Peyer's patch (tissue), 4 donors: ENCODE results near the gene HSPA14. TPM values are rescaled to one million over a fixed set of nuclear protein-coding genes. Genes with fewer than 3 reads are reported as not detected.

ENCODE experiments used
- DNase-seq, 3 donors: peaks; one replicate each; pipeline ENCODE4 v3.0.0-alpha.2; 2017 to 2019
- H3K27ac ChIP-seq, 4 donors: fragments of 200-600 bp; sonication (generic); one replicate each; pipeline ENCODE4 v1.5.1; 2016 to 2019
- H3K27me3 ChIP-seq, 2 donors: fragments of 200-600 bp; sonication (generic); one replicate each; pipeline ENCODE4 v1.5.1; 2019
- H3K36me3 ChIP-seq, 3 donors: fragments of 200-600 bp; sonication (generic); one replicate each; pipeline ENCODE4 v1.5.1; 2016 to 2019
- H3K4me1 ChIP-seq, 4 donors: fragments of 200-600 bp; sonication (generic); one replicate each; pipeline ENCODE4 v1.5.1; 2016 to 2019
- H3K4me3 ChIP-seq, 4 donors: fragments of 200-600 bp; sonication (generic); 1 replicate in 3 of 4; 2 replicates in 1 of 4; pipeline ENCODE4 v1.5.1; 2016 to 2019; ENCODE audit warnings: mild to moderate bottlenecking in 1 of 4
- H3K9me3 ChIP-seq, 4 donors: fragments of 200-600 bp; sonication (generic); one replicate each; pipeline ENCODE4 v1.5.1; 2016 to 2019; ENCODE audit warnings: mild to moderate bottlenecking in 1 of 4
- CTCF ChIP-seq, 6 experiments: fragments of 450-650 bp in 4 of 6; fragments of 200-600 bp in 2 of 6; sonication (generic) in 1 of 6; IDR thresholded peaks; one replicate each; pipeline ENCODE4 v1.5.1; 2017 to 2019; ENCODE audit warnings: antibody characterized with exemption in 6 of 6, mild to moderate bottlenecking in 3 of 6, moderate library complexity in 1 of 6
- POLR2A ChIP-seq, 2 donors: fragments of 450-650 bp; IDR thresholded peaks; one replicate each; pipeline ENCODE4 v1.5.1; 2017; ENCODE audit warnings: antibody characterized with exemption in 2 of 2, mild to moderate bottlenecking in 2 of 2, moderate library complexity in 2 of 2
- total RNA-seq, 4 donors: library from RNA; depleted of rRNA; stranded (reverse); fragments of >200 nt; gene quantifications; one replicate each; pipeline ENCODE4 v1.1.0, GENCODE V29; 2016

Gene HSPA14
- total RNA-seq, 4 donors from 2014 or later = 11.4 to 20.6 (median 12.0) TPM

DNA sequence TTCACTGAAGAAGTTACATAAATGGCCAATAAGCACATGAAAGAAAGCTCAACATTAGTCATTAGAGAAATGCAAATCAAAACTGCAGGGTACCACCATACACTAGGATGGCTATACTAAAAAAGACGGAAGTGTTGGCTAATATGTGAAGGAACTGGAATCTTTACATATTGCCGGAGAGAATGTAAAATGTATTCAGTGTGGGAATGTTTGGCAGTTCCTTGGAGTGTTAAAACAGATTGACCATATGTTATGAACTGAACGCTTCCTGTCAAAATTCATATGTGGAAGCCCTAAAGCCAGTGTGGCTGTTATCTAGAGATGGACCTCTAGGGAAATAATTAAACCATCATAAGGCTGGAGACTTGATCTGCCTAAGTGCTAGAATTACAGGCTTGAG lies 73.7 kb downstream of the HSPA14 start:
- H3K4me3 ChIP-seq = no peak overlapping the region
- no peak overlapping the region for H3K27ac ChIP-seq
- no peaks in the 10 kb centered on the region for H3K4me1 ChIP-seq
- H3K36me3 ChIP-seq = peaks cover 0 to 71% (median 0%) of the 10 kb centered on the region in 3 donors
- TF ChIP-seq POLR2A (IDR thresholded peaks at IDR 0.05) = no peak
- TF ChIP-seq CTCF (IDR thresholded peaks at IDR 0.05) = no peak
- no peak for DNase-seq
- peaks cover 0 to 3% (median 1%) of the 10 kb centered on the region in 4 donors for H3K9me3 ChIP-seq
- H3K27me3 ChIP-seq = no peaks in the 10 kb centered on the region

GRCh38 chr10:14916600-14916999 lies 78.5 kb downstream of the HSPA14 start:
- Histone ChIP-seq H3K27ac (no peak overlapping the region), H3K4me1 (no peaks in the 10 kb centered on the region), H3K27me3 (no peaks in the 10 kb centered on the region), H3K4me3 (no peak overlapping the region), H3K9me3 (peaks cover 0 to 16% (median 1%) of the 10 kb centered on the region in 4 donors), H3K36me3 (peaks cover 0 to 83% (median 8%) of the 10 kb centered on the region in 3 donors)
- DNase-seq = no peak
- no peak for TF ChIP-seq POLR2A (IDR thresholded peaks at IDR 0.05)
- no peak for TF ChIP-seq CTCF (IDR thresholded peaks at IDR 0.05)

DNA sequence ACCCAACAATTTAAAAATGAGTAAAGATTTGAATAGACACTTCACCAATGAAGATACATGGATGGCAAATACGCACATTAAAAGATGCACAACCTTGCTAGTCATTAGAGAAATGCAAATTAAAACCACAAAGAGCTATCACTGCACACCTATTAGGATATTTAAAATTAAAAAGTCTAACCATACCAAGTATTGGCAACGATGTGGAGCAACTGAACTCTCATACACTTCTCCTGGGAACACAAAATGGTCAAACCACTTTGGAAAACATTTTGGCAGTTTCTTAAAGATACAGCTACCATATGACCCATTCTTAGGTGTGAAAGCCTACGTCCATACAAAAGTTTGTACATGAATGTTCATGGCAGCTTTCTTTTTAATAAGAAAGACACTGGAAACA lies 79.7 kb downstream of the HSPA14 start:
- Histone ChIP-seq H3K4me3 (no peak overlapping the region), H3K27ac (no peak overlapping the region), H3K36me3 (peaks cover 0 to 87% (median 8%) of the 10 kb centered on the region in 3 donors), H3K9me3 (peaks cover 0 to 16% (median 1%) of the 10 kb centered on the region in 4 donors), H3K4me1 (no peaks in the 10 kb centered on the region), H3K27me3 (no peaks in the 10 kb centered on the region)
- TF ChIP-seq CTCF (IDR thresholded peaks at IDR 0.05) (no peak), POLR2A (IDR thresholded peaks at IDR 0.05) (no peak)
- no peak for DNase-seq

GRCh38 chr10:14918964-14919363 lies 80.9 kb downstream of the HSPA14 start:
- DNase-seq = no peak
- H3K27me3 ChIP-seq = no peaks in the 10 kb centered on the region
- H3K27ac ChIP-seq = no peak overlapping the region
- no peaks in the 10 kb centered on the region for H3K4me1 ChIP-seq
- H3K36me3 ChIP-seq = peaks cover 0 to 88% (median 8%) of the 10 kb centered on the region in 3 donors
- no peak overlapping the region for H3K4me3 ChIP-seq
- H3K9me3 ChIP-seq = peaks cover 0 to 16% (median 1%) of the 10 kb centered on the region in 4 donors
- TF ChIP-seq CTCF (IDR thresholded peaks at IDR 0.05) (no peak), POLR2A (IDR thresholded peaks at IDR 0.05) (no peak)

Other genes with a start within 250 kb of the HSPA14 start
- gene FAM107B, start 63.4 kb upstream of the HSPA14 start, total RNA-seq = 10 to 100 TPM; 36.6 to 89.1 (median 39.6) TPM
- gene CDNF, start 269 bp upstream of the HSPA14 start, total RNA-seq = 1 to 10 TPM in 3 of 4 donors, not detected in 1; 3.1 to 6.7 (median 4.0) TPM
- 10 to 100 TPM in 3 of 4 donors, 1 to 10 TPM in 1; 9.1 to 12.8 (median 10.3) TPM for gene MSANTD7, start within 50 bp of the HSPA14 start, total RNA-seq
- gene SUV39H2, start 40.6 kb downstream of the HSPA14 start, total RNA-seq = 10 to 100 TPM in 2 of 4 donors, 1 to 10 TPM in 2; 2.5 to 22.3 (median 9.0) TPM
- 10 to 100 TPM; 10.9 to 18.2 (median 16.5) TPM for gene DCLRE1C, start 115.8 kb downstream of the HSPA14 start, total RNA-seq
- gene MEIG1, start 121.1 kb downstream of the HSPA14 start, total RNA-seq = not detected
- gene OLAH, start 205.6 kb downstream of the HSPA14 start, total RNA-seq = not detected